NT2/D1 (cell line): Measurements from ENCODE around the gene ZNF593OS.

Source experiments
- DNase-seq: peaks from one replicate; pipeline ENCODE4 v3.0.0-alpha.2; 2011; ENCODE audit warnings: low read depth, low spot score
- H3K27me3 ChIP-seq: 2 replicates; pipeline ENCODE4 v1.6.0; 2011; ENCODE audit warnings: mild to moderate bottlenecking; ENCODE audit not compliant: insufficient read length, insufficient read depth
- H3K36me3 ChIP-seq: 2 replicates; pipeline ENCODE4 v1.6.1; 2011; ENCODE audit warnings: mild to moderate bottlenecking, low read length, mixed read lengths; ENCODE audit not compliant: insufficient read depth, insufficient read length
- H3K4me1 ChIP-seq: 2 replicates; pipeline ENCODE4 v1.5.1; 2011; ENCODE audit not compliant: insufficient read depth, insufficient read length
- H3K4me3 ChIP-seq: 2 replicates; pipeline ENCODE4 v1.5.1; 2011; ENCODE audit warnings: low read depth; ENCODE audit not compliant: insufficient read length
- H3K9ac ChIP-seq: 2 replicates; pipeline ENCODE4 v1.6.0; 2011; ENCODE audit warnings: low read depth; ENCODE audit not compliant: insufficient read length
- H3K9me3 ChIP-seq: 2 replicates; pipeline ENCODE4 v1.5.1; 2011; ENCODE audit warnings: mild to moderate bottlenecking, low read length; ENCODE audit not compliant: insufficient read depth
- SUZ12 ChIP-seq: IDR thresholded peaks from 2 replicates; pipeline ENCODE4 v1.6.1; 2011; ENCODE audit not compliant: insufficient read length, insufficient read depth; ENCODE audit errors: extremely low read depth
- YY1 ChIP-seq: IDR thresholded peaks from 2 replicates; pipeline ENCODE4 v1.6.1; 2011; ENCODE audit not compliant: insufficient read length, insufficient read depth
- ZNF274 ChIP-seq: IDR thresholded peaks from 2 replicates; pipeline ENCODE4 v1.6.1; 2011; ENCODE audit warnings: mild to moderate bottlenecking, low read depth, low read length

ZNF593OS gene

GRCh38 chr1:26191739-26192138, 20.1 kb upstream of the ZNF593OS start:
- Histone ChIP-seq H3K4me3 (no peak overlapping the region), H3K9me3 (no peaks in the 10 kb centered on the region), H3K27me3 (no peaks in the 10 kb centered on the region), H3K9ac (no peak overlapping the region), H3K36me3 (peaks cover 30% of the 10 kb centered on the region), H3K4me1 (peaks cover 6% of the 10 kb centered on the region)
- DNase-seq: no peak
- no peak for TF ChIP-seq SUZ12
- TF ChIP-seq ZNF274: no peak
- no peak for TF ChIP-seq YY1

GRCh38 chr1:26190373-26190987, 18.8 kb upstream of the ZNF593OS start, which contains the start of gene CATSPER4:
Gene CATSPER4 (plus strand): TSS chr1:26190602. CDS start chr1:26190628, 26 bp downstream.
- Histone ChIP-seq H3K36me3 (peaks cover 38% of the 10 kb centered on the region), H3K27me3 (no peaks in the 10 kb centered on the region), H3K9ac (no peak within 1 kb of the TSS), H3K4me3 (no peak within 1 kb of the TSS), H3K9me3 (no peaks in the 10 kb centered on the region), H3K4me1 (peaks cover 6% of the 10 kb centered on the region)
- TF ChIP-seq ZNF274 (no peak), SUZ12 (no peak), YY1 (no peak)
- peak; percentile 91 for DNase-seq

GRCh38 chr1:26189751-26190275, 18.2 kb upstream of the ZNF593OS start:
- Histone ChIP-seq H3K4me3 (no peak overlapping the region), H3K27me3 (no peaks in the 10 kb centered on the region), H3K4me1 (peaks cover 6% of the 10 kb centered on the region), H3K36me3 (peaks cover 43% of the 10 kb centered on the region), H3K9me3 (no peaks in the 10 kb centered on the region), H3K9ac (no peak overlapping the region)
- DNase-seq: no peak
- TF ChIP-seq YY1 (no peak), SUZ12 (no peak), ZNF274 (no peak)

- no peak overlapping the region for H3K9ac ChIP-seq
- no peaks in the 10 kb centered on the region for H3K9me3 ChIP-seq
- peaks cover 6% of the 10 kb centered on the region for H3K4me1 ChIP-seq
- no peaks in the 10 kb centered on the region for H3K27me3 ChIP-seq
- no peak overlapping the region for H3K4me3 ChIP-seq
- H3K36me3 ChIP-seq: peaks cover 48% of the 10 kb centered on the region
- TF ChIP-seq YY1 (no peak), SUZ12 (no peak), ZNF274 (no peak)
- DNase-seq: no peak
These were observed 17.7 kb upstream of the ZNF593OS start for GRCh38 chr1:26189331-26189730.

GRCh38 chr1:26188477-26188876, 16.8 kb upstream of the ZNF593OS start:
- H3K27me3 ChIP-seq: no peaks in the 10 kb centered on the region
- no peaks in the 10 kb centered on the region for H3K9me3 ChIP-seq
- no peak for DNase-seq
- H3K9ac ChIP-seq: no peak overlapping the region
- no peak overlapping the region for H3K4me3 ChIP-seq
- H3K36me3 ChIP-seq: peaks cover 54% of the 10 kb centered on the region
- TF ChIP-seq ZNF274 (no peak), SUZ12 (no peak), YY1 (no peak)
- H3K4me1 ChIP-seq: peaks cover 6% of the 10 kb centered on the region

GRCh38 chr1:26187882-26188281, 16.2 kb upstream of the ZNF593OS start:
- no peak for DNase-seq
- TF ChIP-seq SUZ12: no peak
- TF ChIP-seq YY1: no peak
- TF ChIP-seq ZNF274: no peak
- Histone ChIP-seq H3K4me3 (no peak overlapping the region), H3K9ac (no peak overlapping the region), H3K36me3 (peaks cover 60% of the 10 kb centered on the region), H3K4me1 (peaks cover 6% of the 10 kb centered on the region), H3K9me3 (no peaks in the 10 kb centered on the region), H3K27me3 (no peaks in the 10 kb centered on the region)

- H3K27me3 ChIP-seq: no peaks in the 10 kb centered on the region
- H3K9me3 ChIP-seq: no peaks in the 10 kb centered on the region
- H3K4me3 ChIP-seq: no peak overlapping the region
- peaks cover 86% of the 10 kb centered on the region for H3K36me3 ChIP-seq
- DNase-seq: no peak
- no peak overlapping the region for H3K9ac ChIP-seq
- no peak for TF ChIP-seq YY1
- TF ChIP-seq SUZ12: no peak
- H3K4me1 ChIP-seq: peaks cover 1% of the 10 kb centered on the region
These were observed 13.3 kb upstream of the ZNF593OS start for GRCh38 chr1:26184883-26185282.

GRCh38 chr1:26184086-26184485, 12.5 kb upstream of the ZNF593OS start:
- no peak for DNase-seq
- Histone ChIP-seq H3K36me3 (peaks cover 84% of the 10 kb centered on the region), H3K27me3 (no peaks in the 10 kb centered on the region), H3K9ac (no peak overlapping the region), H3K9me3 (no peaks in the 10 kb centered on the region), H3K4me1 (no peaks in the 10 kb centered on the region), H3K4me3 (no peak overlapping the region)
- no peak for TF ChIP-seq ZNF274
- TF ChIP-seq SUZ12: no peak
- no peak for TF ChIP-seq YY1
